SU-DHL-6 (cell line): ENCODE measurements around the gene CCDC92B.

ENCODE experiments used
- CTCF ChIP-seq: fragments of 200-600 bp; sonication (generic); IDR thresholded peaks from one replicate; pipeline ENCODE4 v1.5.1; 2017; ENCODE audit warnings: antibody characterized with exemption, mild to moderate bottlenecking, low read length, moderate library complexity; ENCODE audit not compliant: insufficient read depth, poor library complexity, severe bottlenecking
- EZH2phosphoT487 ChIP-seq: fragments of 200-600 bp; sonication (generic), shearing (Covaris generic); conservative IDR thresholded peaks from 2 replicates; pipeline ENCODE4 v1.6.1; 2018; ENCODE audit warnings: mild to moderate bottlenecking, antibody characterized with exemption, low read length, moderate library complexity, mixed read lengths

- TF ChIP-seq CTCF (no peak), EZH2phosphoT487 (no peak)
Observed at GRCh38 chr17:2697611-2698162, 51.8 kb downstream of the CCDC92B start.
